ENCODE measurements around the gene ABHD4. TPM values are rescaled to one million over a fixed set of nuclear protein-coding genes. Genes with fewer than 3 reads are reported as not detected.

The ABHD4 gene
- total and polyA plus RNA-seq, 2 experiments from 2014 or later = 39.1 to 40.0 TPM

DNA sequence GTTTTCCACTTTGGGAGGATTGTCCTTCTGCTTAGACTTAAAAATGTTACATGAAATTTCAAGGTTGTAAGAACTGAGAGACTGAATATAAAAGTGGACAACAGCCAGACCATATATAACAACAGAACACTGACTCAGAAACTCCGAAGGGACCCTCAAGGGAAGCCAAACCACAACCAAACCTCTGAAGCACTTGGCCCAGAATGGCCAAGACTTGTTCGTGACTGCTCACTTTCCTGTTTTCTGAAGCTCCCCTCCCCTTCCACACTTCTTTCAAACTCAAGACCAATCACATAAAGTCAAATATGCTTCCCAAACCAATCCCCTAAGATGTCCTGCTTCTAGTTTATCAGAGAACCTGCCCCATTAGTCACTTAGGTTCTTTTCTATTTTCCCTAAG lies 32.4 kb downstream of the ABHD4 start:
- H3K27me3 Mint-ChIP-seq (ENCODE audit: insufficient read depth, low read depth, poor library complexity) = peaks cover 14% of the 10 kb centered on the region
- peaks cover 36% of the 10 kb centered on the region for H3K4me1 Mint-ChIP-seq
- peaks cover 39% of the 10 kb centered on the region for H3K9me3 Mint-ChIP-seq
- Histone ChIP-seq H3F3A (replicated peaks; ENCODE audit: low read depth) (no peaks in the 10 kb centered on the region), H3K9me2 (ENCODE audit: insufficient read depth) (no peaks in the 10 kb centered on the region; the same call in 1 of the 2 replicates), H3K4me3 (no peak overlapping the region), H3K4me1 (ENCODE audit: insufficient read depth) (peaks cover 16% of the 10 kb centered on the region), H2AFZ (no peak overlapping the region), H4K20me1 (replicated peaks; ENCODE audit: insufficient read depth) (no peaks in the 10 kb centered on the region), H3K4me2 (no peak overlapping the region), H3K27me3 (ENCODE audit: insufficient read depth) (no peaks in the 10 kb centered on the region), H3K27ac (ENCODE audit: low read depth) (no peak overlapping the region), H3K36me3 (ENCODE audit: insufficient read depth) (no peaks in the 10 kb centered on the region; the same call in 1 of the 2 replicates), H3K79me2 (replicated peaks; ENCODE audit: insufficient read depth) (no peaks in the 10 kb centered on the region)
- H3K27ac Mint-ChIP-seq = no peak overlapping the region
- DNase-seq (ENCODE audit: low spot score) (no peak), ATAC-seq (no peak)
- H3K36me3 Mint-ChIP-seq (ENCODE audit: low read depth) = peaks cover 23% of the 10 kb centered on the region; the same call in 2 of the 3 replicates
- no peak overlapping the region for H3K4me3 Mint-ChIP-seq
- TF ChIP-seq JUNB (IDR thresholded peaks at IDR 0.05; ENCODE audit: unreplicated experiment) = no peak
- no peak for TF ChIP-seq ZNF114 (CRISPR knock-in tag; IDR thresholded peaks at IDR 0.05)
- TF ChIP-seq, protein P1, sequence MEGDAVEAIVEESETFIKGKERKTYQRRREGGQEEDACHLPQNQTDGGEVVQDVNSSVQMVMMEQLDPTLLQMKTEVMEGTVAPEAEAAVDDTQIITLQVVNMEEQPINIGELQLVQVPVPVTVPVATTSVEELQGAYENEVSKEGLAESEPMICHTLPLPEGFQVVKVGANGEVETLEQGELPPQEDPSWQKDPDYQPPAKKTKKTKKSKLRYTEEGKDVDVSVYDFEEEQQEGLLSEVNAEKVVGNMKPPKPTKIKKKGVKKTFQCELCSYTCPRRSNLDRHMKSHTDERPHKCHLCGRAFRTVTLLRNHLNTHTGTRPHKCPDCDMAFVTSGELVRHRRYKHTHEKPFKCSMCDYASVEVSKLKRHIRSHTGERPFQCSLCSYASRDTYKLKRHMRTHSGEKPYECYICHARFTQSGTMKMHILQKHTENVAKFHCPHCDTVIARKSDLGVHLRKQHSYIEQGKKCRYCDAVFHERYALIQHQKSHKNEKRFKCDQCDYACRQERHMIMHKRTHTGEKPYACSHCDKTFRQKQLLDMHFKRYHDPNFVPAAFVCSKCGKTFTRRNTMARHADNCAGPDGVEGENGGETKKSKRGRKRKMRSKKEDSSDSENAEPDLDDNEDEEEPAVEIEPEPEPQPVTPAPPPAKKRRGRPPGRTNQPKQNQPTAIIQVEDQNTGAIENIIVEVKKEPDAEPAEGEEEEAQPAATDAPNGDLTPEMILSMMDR (conservative IDR thresholded peaks at IDR 0.05; ENCODE audit: low read depth in 2 of 2) = no peak
- no peak for TF ChIP-seq NANOG (IDR thresholded peaks at IDR 0.05; ENCODE audit: borderline replicate concordance)
- TF ChIP-seq, protein P2, sequence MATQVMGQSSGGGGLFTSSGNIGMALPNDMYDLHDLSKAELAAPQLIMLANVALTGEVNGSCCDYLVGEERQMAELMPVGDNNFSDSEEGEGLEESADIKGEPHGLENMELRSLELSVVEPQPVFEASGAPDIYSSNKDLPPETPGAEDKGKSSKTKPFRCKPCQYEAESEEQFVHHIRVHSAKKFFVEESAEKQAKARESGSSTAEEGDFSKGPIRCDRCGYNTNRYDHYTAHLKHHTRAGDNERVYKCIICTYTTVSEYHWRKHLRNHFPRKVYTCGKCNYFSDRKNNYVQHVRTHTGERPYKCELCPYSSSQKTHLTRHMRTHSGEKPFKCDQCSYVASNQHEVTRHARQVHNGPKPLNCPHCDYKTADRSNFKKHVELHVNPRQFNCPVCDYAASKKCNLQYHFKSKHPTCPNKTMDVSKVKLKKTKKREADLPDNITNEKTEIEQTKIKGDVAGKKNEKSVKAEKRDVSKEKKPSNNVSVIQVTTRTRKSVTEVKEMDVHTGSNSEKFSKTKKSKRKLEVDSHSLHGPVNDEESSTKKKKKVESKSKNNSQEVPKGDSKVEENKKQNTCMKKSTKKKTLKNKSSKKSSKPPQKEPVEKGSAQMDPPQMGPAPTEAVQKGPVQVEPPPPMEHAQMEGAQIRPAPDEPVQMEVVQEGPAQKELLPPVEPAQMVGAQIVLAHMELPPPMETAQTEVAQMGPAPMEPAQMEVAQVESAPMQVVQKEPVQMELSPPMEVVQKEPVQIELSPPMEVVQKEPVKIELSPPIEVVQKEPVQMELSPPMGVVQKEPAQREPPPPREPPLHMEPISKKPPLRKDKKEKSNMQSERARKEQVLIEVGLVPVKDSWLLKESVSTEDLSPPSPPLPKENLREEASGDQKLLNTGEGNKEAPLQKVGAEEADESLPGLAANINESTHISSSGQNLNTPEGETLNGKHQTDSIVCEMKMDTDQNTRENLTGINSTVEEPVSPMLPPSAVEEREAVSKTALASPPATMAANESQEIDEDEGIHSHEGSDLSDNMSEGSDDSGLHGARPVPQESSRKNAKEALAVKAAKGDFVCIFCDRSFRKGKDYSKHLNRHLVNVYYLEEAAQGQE (IDR thresholded peaks at IDR 0.05; ENCODE audit: unreplicated experiment) = no peak
- no peak for TF ChIP-seq CREB1 (CRISPR knock-in tag; IDR thresholded peaks at IDR 0.05; ENCODE audit: low read depth)
- no peak for TF ChIP-seq POLR2AphosphoS5 (IDR thresholded peaks at IDR 0.05; ENCODE audit: low read depth)

DNA sequence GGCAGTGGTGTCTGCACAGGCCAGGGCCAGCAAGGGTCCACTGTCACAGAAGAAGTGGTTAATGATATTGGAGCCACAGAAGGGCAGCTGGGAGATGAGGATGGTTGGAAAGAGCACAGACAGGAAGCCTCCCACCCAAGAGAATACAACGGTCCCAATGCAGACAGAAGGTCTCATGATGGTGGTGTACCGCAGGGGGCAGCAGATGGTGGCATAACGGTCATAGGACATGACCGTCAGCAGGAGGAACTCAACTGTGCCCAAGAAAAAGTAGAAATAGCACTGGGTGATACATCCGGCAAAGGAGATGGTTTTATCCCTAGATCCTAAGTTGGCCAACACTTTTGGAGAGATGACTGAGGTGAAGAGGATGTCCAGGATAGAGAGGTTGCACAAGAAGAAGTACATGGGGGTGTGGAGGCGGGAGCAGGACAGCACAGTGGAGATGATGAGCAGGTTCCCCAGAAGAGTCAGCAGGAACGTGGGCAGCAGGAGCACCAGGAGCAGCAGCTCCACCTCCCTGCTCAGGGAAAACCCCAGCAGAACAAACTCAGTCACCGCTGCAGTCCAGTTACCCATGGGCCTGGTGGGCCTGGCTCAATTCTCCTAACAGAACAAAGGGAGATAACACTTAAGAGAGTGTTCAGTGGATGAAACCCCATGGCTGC lies 36.3 kb downstream of the ABHD4 start:
- peaks cover 17% of the 10 kb centered on the region for H3K27me3 Mint-ChIP-seq (ENCODE audit: insufficient read depth, low read depth, poor library complexity)
- no peaks in the 10 kb centered on the region for H3K4me1 ChIP-seq (ENCODE audit: insufficient read depth)
- H3K27me3 ChIP-seq (ENCODE audit: insufficient read depth) = no peaks in the 10 kb centered on the region
- no peak overlapping the region for H2AFZ ChIP-seq
- ATAC-seq (no peak), DNase-seq (ENCODE audit: low spot score) (no peak)
- H3K4me1 Mint-ChIP-seq = peaks cover 13% of the 10 kb centered on the region
- no peak overlapping the region for H3K4me2 ChIP-seq
- H3K27ac ChIP-seq (ENCODE audit: low read depth) = no peak overlapping the region
- peaks cover 35% of the 10 kb centered on the region for H3K36me3 Mint-ChIP-seq (ENCODE audit: low read depth)
- no peak overlapping the region for H3K27ac Mint-ChIP-seq
- no peaks in the 10 kb centered on the region; the same call in 1 of the 2 replicates for H3K9me2 ChIP-seq (ENCODE audit: insufficient read depth)
- no peaks in the 10 kb centered on the region for H4K20me1 ChIP-seq (replicated peaks; ENCODE audit: insufficient read depth)
- no peak overlapping the region for H3K4me3 Mint-ChIP-seq
- no peaks in the 10 kb centered on the region for H3F3A ChIP-seq (replicated peaks; ENCODE audit: low read depth)
- no peaks in the 10 kb centered on the region for H3K79me2 ChIP-seq (replicated peaks; ENCODE audit: insufficient read depth)
- peaks cover 52% of the 10 kb centered on the region for H3K9me3 Mint-ChIP-seq
- no peak overlapping the region for H3K4me3 ChIP-seq
- no peaks in the 10 kb centered on the region; the same call in 1 of the 2 replicates for H3K36me3 ChIP-seq (ENCODE audit: insufficient read depth)
- TF ChIP-seq ZNF331 (CRISPR knock-in tag; IDR thresholded peaks at IDR 0.05; ENCODE audit: low read depth) (no peak), POLR2AphosphoS5 (IDR thresholded peaks at IDR 0.05; ENCODE audit: low read depth) (no peak), STAT1 (IDR thresholded peaks at IDR 0.05; ENCODE audit: unreplicated experiment) (no peak), NANOG (IDR thresholded peaks at IDR 0.05; ENCODE audit: borderline replicate concordance) (no peak), ZNF114 (CRISPR knock-in tag; IDR thresholded peaks at IDR 0.05) (no peak), CREB1 (CRISPR knock-in tag; IDR thresholded peaks at IDR 0.05; ENCODE audit: low read depth) (no peak)
- TF ChIP-seq, protein P3, sequence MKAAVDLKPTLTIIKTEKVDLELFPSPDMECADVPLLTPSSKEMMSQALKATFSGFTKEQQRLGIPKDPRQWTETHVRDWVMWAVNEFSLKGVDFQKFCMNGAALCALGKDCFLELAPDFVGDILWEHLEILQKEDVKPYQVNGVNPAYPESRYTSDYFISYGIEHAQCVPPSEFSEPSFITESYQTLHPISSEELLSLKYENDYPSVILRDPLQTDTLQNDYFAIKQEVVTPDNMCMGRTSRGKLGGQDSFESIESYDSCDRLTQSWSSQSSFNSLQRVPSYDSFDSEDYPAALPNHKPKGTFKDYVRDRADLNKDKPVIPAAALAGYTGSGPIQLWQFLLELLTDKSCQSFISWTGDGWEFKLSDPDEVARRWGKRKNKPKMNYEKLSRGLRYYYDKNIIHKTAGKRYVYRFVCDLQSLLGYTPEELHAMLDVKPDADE (IDR thresholded peaks at IDR 0.05) = no peak
- TF ChIP-seq, protein P2 (IDR thresholded peaks at IDR 0.05; ENCODE audit: unreplicated experiment) = no peak
